Fibroblast of mammary gland (primary cell): ENCODE measurements around the gene ATP2A3.

Experiments
- DNase-seq: peaks from one replicate; pipeline ENCODE4 v3.0.0-alpha.2; 2010; ENCODE audit warnings: low read depth
- H3K4me3 ChIP-seq: 2 replicates; pipeline ENCODE4 v1.5.1; 2011; ENCODE audit warnings: low read depth, mild to moderate bottlenecking, low read length, moderate library complexity; ENCODE audit not compliant: control insufficient read depth
- CTCF ChIP-seq: conservative IDR thresholded peaks from 2 replicates; pipeline ENCODE4 v1.5.1; 2011; ENCODE audit warnings: low read depth, low read length, inconsistent platforms; ENCODE audit not compliant: control insufficient read depth, insufficient read depth

Gene ATP2A3

GRCh38 chr17:3896968-3897235, 67.3 kb downstream of the ATP2A3 start:
- no peak overlapping the region for H3K4me3 ChIP-seq
- TF ChIP-seq CTCF = no peak
- DNase-seq = no peak

- no peak overlapping the region for H3K4me3 ChIP-seq
- TF ChIP-seq CTCF = no peak
- no peak for DNase-seq
Observed at GRCh38 chr17:3896108-3896967, 67.9 kb downstream of the ATP2A3 start.

GRCh38 chr17:3895354-3895753, 68.9 kb downstream of the ATP2A3 start:
- no peak for TF ChIP-seq CTCF

GRCh38 chr17:3894911-3895343, 69.3 kb downstream of the ATP2A3 start:
- no peak for DNase-seq
- H3K4me3 ChIP-seq = no peak overlapping the region

More at GRCh38 chr17:3895354-3895753, 68.9 kb downstream of the ATP2A3 start:
- no peak for DNase-seq
- H3K4me3 ChIP-seq = no peak overlapping the region

GRCh38 chr17:3894188-3894587, 70.0 kb downstream of the ATP2A3 start:
- H3K4me3 ChIP-seq = no peak overlapping the region
- no peak for DNase-seq
- TF ChIP-seq CTCF = no peak

More at GRCh38 chr17:3894911-3895343, 69.3 kb downstream of the ATP2A3 start:
- no peak for TF ChIP-seq CTCF

GRCh38 chr17:3893720-3894116, 70.5 kb downstream of the ATP2A3 start:
- no peak for DNase-seq
- TF ChIP-seq CTCF = no peak
- no peak overlapping the region for H3K4me3 ChIP-seq
